ENCODE measurements around the gene LRP10. TPM values are rescaled to one million over a fixed set of nuclear protein-coding genes. Genes with fewer than 3 reads are reported as not detected.

The LRP10 gene
- total and polyA plus RNA-seq, 2 donors (not counting 1 experiment from before 2014, with no cell fraction given), result 99.7 to 120 TPM

- Mint-ChIP-seq H3K4me1 (peaks cover 34% of the 10 kb centered on the region), H3K27ac (no peak overlapping the region), H3K27me3 (no peaks in the 10 kb centered on the region), H3K9me3 (ENCODE audit: insufficient read depth) (no peaks in the 10 kb centered on the region), H3K4me3 (no peak overlapping the region)
- Histone ChIP-seq H3K9me3 (ENCODE audit: control extremely low read depth in 1 of 3, control insufficient read depth in 2 of 3, insufficient read depth in 1 of 3, low read length in 2 of 3) (no peaks in the 10 kb centered on the region), H3K27me3 (replicated peaks in 1 of 4; ENCODE audit: control extremely low read depth in 1 of 4, control insufficient read depth in 3 of 4, insufficient read depth in 4 of 4, low read length in 3 of 4) (no peaks in the 10 kb centered on the region), H3K27ac (ENCODE audit: low read length in 2 of 2) (no peak overlapping the region), H3K4me3 (ENCODE audit: control extremely low read depth in 1 of 5, extremely low read depth in 1 of 5, insufficient read depth in 1 of 5, low read depth in 2 of 5, low read length in 4 of 5) (no peak overlapping the region), H3K4me2 (replicated peaks; ENCODE audit: low read depth, low read length, poor library complexity, severe bottlenecking) (no peak overlapping the region), H3K36me3 (replicated peaks in 1 of 2; ENCODE audit: control extremely low read depth in 1 of 2, control insufficient read depth in 1 of 2, extremely low read depth in 1 of 2, insufficient read depth in 2 of 2, low read length in 1 of 2) (peaks cover 9 to 39% of the 10 kb centered on the region in 2 experiments), H4K20me1 (ENCODE audit: control insufficient read depth, insufficient read depth, low read length, poor library complexity, severe bottlenecking) (no peaks in the 10 kb centered on the region), H2AFZ (ENCODE audit: insufficient read depth, low read depth, low read length, poor library complexity, severe bottlenecking) (no peak overlapping the region), H3K4me1 (ENCODE audit: control insufficient read depth in 2 of 2, insufficient read depth in 2 of 2, low read length in 2 of 2) (peaks cover 13 to 22% of the 10 kb centered on the region in 2 donors), H3K79me2 (ENCODE audit: control insufficient read depth, insufficient read depth, low read length) (peaks cover 14% of the 10 kb centered on the region), H3K9ac (ENCODE audit: low read length) (no peak overlapping the region)
- no peak for TF ChIP-seq CTCF (IDR thresholded peaks at IDR 0.05)
- TF ChIP-seq EZH2 (IDR thresholded peaks at IDR 0.05; ENCODE audit: borderline replicate concordance, insufficient read depth, low read depth, low read length, poor library complexity, severe bottlenecking), result no peak
- CTCF ChIA-PET, result interaction anchor here (0.8 kb wide), 1 partner anchor 352 kb away, joined by 3 read pairs; no protein-coding TSS in a partner anchor
- intact Hi-C loops (cut with micrococcal nuclease), result no loop called here
- no peak for DNase-seq
- 100% methylated on average over 2 of the region's 2 CpGs for WGBS (ENCODE audit: insufficient coverage)
- POLR2A ChIA-PET, result no interaction called here
- ATAC-seq (ENCODE audit: low read depth), result no peak
Measured at GRCh38 chr14:22922294-22922693, 50.8 kb downstream of the LRP10 start.

GRCh38 chr14:22923746-22924145 is 52.2 kb downstream of the LRP10 start:
- H3K27ac Mint-ChIP-seq, result no peak overlapping the region
- Histone ChIP-seq H3K27me3 (replicated peaks in 1 of 4; ENCODE audit: control extremely low read depth in 1 of 4, control insufficient read depth in 3 of 4, insufficient read depth in 4 of 4, low read length in 3 of 4) (no peaks in the 10 kb centered on the region), H2AFZ (ENCODE audit: insufficient read depth, low read depth, low read length, poor library complexity, severe bottlenecking) (no peak overlapping the region), H3K4me3 (ENCODE audit: control extremely low read depth in 1 of 5, extremely low read depth in 1 of 5, insufficient read depth in 1 of 5, low read depth in 2 of 5, low read length in 4 of 5) (no peak overlapping the region), H3K9me3 (ENCODE audit: control extremely low read depth in 1 of 3, control insufficient read depth in 2 of 3, insufficient read depth in 1 of 3, low read length in 2 of 3) (no peaks in the 10 kb centered on the region), H4K20me1 (ENCODE audit: control insufficient read depth, insufficient read depth, low read length, poor library complexity, severe bottlenecking) (no peaks in the 10 kb centered on the region), H3K9ac (ENCODE audit: low read length) (no peak overlapping the region), H3K27ac (ENCODE audit: low read length in 2 of 2) (no peak overlapping the region), H3K79me2 (ENCODE audit: control insufficient read depth, insufficient read depth, low read length) (peaks cover 1% of the 10 kb centered on the region), H3K4me1 (ENCODE audit: control insufficient read depth in 2 of 2, insufficient read depth in 2 of 2, low read length in 2 of 2) (peaks cover 16 to 20% of the 10 kb centered on the region in 2 donors), H3K36me3 (replicated peaks in 1 of 2; ENCODE audit: control extremely low read depth in 1 of 2, control insufficient read depth in 1 of 2, extremely low read depth in 1 of 2, insufficient read depth in 2 of 2, low read length in 1 of 2) (peaks cover 9 to 39% of the 10 kb centered on the region in 2 experiments), H3K4me2 (replicated peaks; ENCODE audit: low read depth, low read length, poor library complexity, severe bottlenecking) (no peak overlapping the region)
- TF ChIP-seq CTCF (IDR thresholded peaks at IDR 0.05) (no peak), EZH2 (IDR thresholded peaks at IDR 0.05; ENCODE audit: borderline replicate concordance, insufficient read depth, low read depth, low read length, poor library complexity, severe bottlenecking) (no peak)
- 95% methylated on average over 4 of the region's 5 CpGs for WGBS (ENCODE audit: insufficient coverage)
- H3K27me3 Mint-ChIP-seq, result no peaks in the 10 kb centered on the region
- ATAC-seq (ENCODE audit: low read depth) (no peak), DNase-seq (no peak)
- peaks cover 33% of the 10 kb centered on the region for H3K4me1 Mint-ChIP-seq
- H3K9me3 Mint-ChIP-seq (ENCODE audit: insufficient read depth), result no peaks in the 10 kb centered on the region
- ChIA-PET CTCF (no interaction called here), POLR2A (no interaction called here)
- H3K4me3 Mint-ChIP-seq, result no peak overlapping the region
- intact Hi-C loops (cut with micrococcal nuclease), result no loop called here
